HCT116 (cell line): ENCODE measurements around the gene TFPT. TPM values are rescaled to one million over a fixed set of nuclear protein-coding genes. Genes with fewer than 3 reads are reported as not detected.

ENCODE experiments used
- ATAC-seq: fragments of 200-7000 bp; cut with Tn5 transposase; 2 replicates; pipeline ENCODE4 v1.9.1; 2020; ENCODE audit warnings: mild to moderate bottlenecking, moderate library complexity
- BruUV-seq: library from RNA; stranded (reverse); fragments of 400-500 nt; replicated peaks from 2 replicates; lab custom pipeline; 2021; lab: Mats Ljungman, UMichigan
- CTCF ChIA-PET: fragments of 300-600 bp; sonication (Branson Sonifier 250); formaldehyde crosslinking; loops from one replicate; lab custom pipeline; 2021; ENCODE audit warnings: antibody characterized with exemption; lab: Charles Lee
- POLR2A ChIA-PET: fragments of 300-600, 350-600 bp; sonication (Branson Sonifier 250); formaldehyde crosslinking; loops from one replicate; lab custom pipeline; 2021; ENCODE audit warnings: antibody characterized with exemption; lab: Charles Lee
- RAD21 ChIA-PET, 2 experiments: fragments of 300-600 bp; sonication (Branson Sonifier 250); formaldehyde crosslinking; loops; one replicate each; lab custom pipeline; 2023; ENCODE audit warnings: low total read pairs in 2 of 2; ENCODE audit not compliant: uncharacterized antibody in 2 of 2, unreplicated experiment in 2 of 2, low non-redundant PET in 1 of 2; lab: Charles Lee
- DNase-seq: peaks from one replicate; pipeline ENCODE4 v3.0.0-alpha.2; 2010; ENCODE audit warnings: low read depth, low spot score
- H2AFZ ChIP-seq: fragments of 200-600 bp; shearing (Covaris generic), sonication (generic); 2 replicates; pipeline ENCODE4 v1.6.1; 2017; ENCODE audit warnings: low read depth, mixed run types, mixed read lengths, antibody characterized with exemption, low read length; ENCODE audit not compliant: poor library complexity, severe bottlenecking
- H3K27ac ChIP-seq: 2 replicates; pipeline ENCODE4 v1.5.1; 2012; ENCODE audit warnings: low read depth, low read length
- H3K27me3 ChIP-seq: fragments of 200-600 bp; sonication (generic); 2 replicates; pipeline ENCODE4 v1.6.1; 2016; ENCODE audit warnings: mixed run types, low read length, mixed read lengths; ENCODE audit not compliant: insufficient read depth
- H3K36me3 ChIP-seq, 2 experiments: fragments of 200-500 bp in 1 of 2; fragments of 200-600 bp in 1 of 2; sonication (Bioruptor generic) in 1 of 2; sonication (generic) in 1 of 2; 2 replicates each; pipeline versions ENCODE4 v1.5.1 to v1.6.1; 2014 to 2016; ENCODE audit warnings: low read length in 2 of 2, inconsistent platforms in 1 of 2, mixed read lengths in 1 of 2, mixed run types in 1 of 2; ENCODE audit not compliant: insufficient read depth in 2 of 2, control insufficient read depth in 1 of 2
- H3K4me1 ChIP-seq, 2 experiments: fragments of 200-600 bp in 1 of 2; sonication (generic) in 1 of 2; 2 replicates each; pipeline versions ENCODE4 v1.5.1 to v1.6.1; 2012 to 2017; ENCODE audit warnings: low read length in 2 of 2, inconsistent platforms in 1 of 2, mild to moderate bottlenecking in 1 of 2, mixed read lengths in 1 of 2, mixed run types in 1 of 2, moderate library complexity in 1 of 2; ENCODE audit not compliant: insufficient read depth in 2 of 2, control insufficient read depth in 1 of 2
- H3K4me2 ChIP-seq: fragments of 200-600 bp; sonication (generic); 2 replicates; pipeline ENCODE4 v1.6.1; 2017; ENCODE audit warnings: mixed run types, low read length, mixed read lengths
- H3K4me3 ChIP-seq, 2 experiments: fragments of 200-600 bp in 1 of 2; sonication (generic) in 1 of 2; replicated peaks in 1 of 2; 2 replicates each; pipeline ENCODE4 v1.5.1; 2011 to 2016; ENCODE audit warnings: low read length in 2 of 2, control low read depth in 1 of 2, low read depth in 1 of 2, mild to moderate bottlenecking in 1 of 2, mixed read lengths in 1 of 2, mixed run types in 1 of 2
- H3K79me2 ChIP-seq: fragments of 200-600 bp; sonication (generic); 2 replicates; pipeline ENCODE4 v1.6.1; 2017; ENCODE audit warnings: mild to moderate bottlenecking, mixed run types, low read length, moderate library complexity, mixed read lengths; ENCODE audit not compliant: insufficient read depth
- H3K9ac ChIP-seq: fragments of 200-600 bp; sonication (generic); 2 replicates; pipeline ENCODE4 v1.6.1; 2016; ENCODE audit warnings: low read length, mixed read lengths
- H3K9me2 ChIP-seq: fragments of 200-600 bp; sonication (generic), shearing (Covaris generic); 2 replicates; pipeline ENCODE4 v1.6.1; 2017; ENCODE audit warnings: mixed run types, mild to moderate bottlenecking, moderate library complexity; ENCODE audit not compliant: insufficient read depth
- H3K9me3 ChIP-seq, 2 experiments: fragments of 200-500 bp in 1 of 2; fragments of 200-600 bp in 1 of 2; sonication (Bioruptor generic) in 1 of 2; sonication (generic) in 1 of 2; 2 replicates each; pipeline ENCODE4 v1.6.1; 2014 to 2017; ENCODE audit warnings: low read length in 2 of 2, mixed read lengths in 2 of 2, inconsistent platforms in 1 of 2, low read depth in 1 of 2, mild to moderate bottlenecking in 1 of 2, mixed run types in 1 of 2, moderate library complexity in 1 of 2; ENCODE audit not compliant: control insufficient read depth in 1 of 2, insufficient read depth in 1 of 2
- H4K20me1 ChIP-seq: fragments of 200-600 bp; sonication (generic), shearing (Covaris generic); 2 replicates; pipeline ENCODE4 v1.6.1; 2017; ENCODE audit warnings: mixed run types, mild to moderate bottlenecking, moderate library complexity; ENCODE audit not compliant: insufficient read depth
- ATF3 ChIP-seq: IDR thresholded peaks from 2 replicates; pipeline ENCODE4 v1.6.1; 2012
- CBX3 ChIP-seq: IDR thresholded peaks from 2 replicates; pipeline ENCODE4 v1.6.1; 2012; ENCODE audit warnings: low read depth
- CTCF ChIP-seq, 3 experiments: fragments of 200-600 bp in 1 of 3; sonication (generic) in 1 of 3; IDR thresholded peaks in 2 of 3; conservative IDR thresholded peaks in 1 of 3; 2 replicates each; pipeline ENCODE4 v1.5.1; 2012 to 2017; ENCODE audit warnings: low read depth in 2 of 3, low read length in 2 of 3, antibody characterized with exemption in 1 of 3, borderline replicate concordance in 1 of 3, control low read depth in 1 of 3, mild to moderate bottlenecking in 1 of 3, mixed read lengths in 1 of 3, mixed run types in 1 of 3, moderate library complexity in 1 of 3; ENCODE audit not compliant: insufficient read depth in 1 of 3
- EGR1 ChIP-seq: IDR thresholded peaks from 2 replicates; pipeline ENCODE4 v1.6.1; 2012; ENCODE audit warnings: low read depth
- EZH2phosphoT487 ChIP-seq: fragments of 200-600 bp; IDR thresholded peaks from 2 replicates; pipeline ENCODE4 v1.6.1; 2018; ENCODE audit warnings: antibody characterized with exemption, borderline replicate concordance
- POLR2A ChIP-seq: IDR thresholded peaks from 2 replicates; pipeline ENCODE4 v1.7.0; 2011; ENCODE audit warnings: borderline replicate concordance; ENCODE audit not compliant: insufficient read depth, insufficient read length; ENCODE audit errors: extremely low read depth
- POLR2AphosphoS5 ChIP-seq: IDR thresholded peaks from 2 replicates; pipeline ENCODE4 v1.6.1; 2011; ENCODE audit warnings: mild to moderate bottlenecking, low read depth, low read length, moderate library complexity
- SRF ChIP-seq: IDR thresholded peaks from 2 replicates; pipeline ENCODE4 v1.6.1; 2012; ENCODE audit warnings: low read depth
- intact Hi-C: fragments of 100-400 bp; cut with micrococcal nuclease; formaldehyde crosslinking; loops from 2 replicates; pipeline ENCODE4 v1.10.0; 2022
- total RNA-seq: library from RNA; stranded (reverse); gene quantifications from one replicate; pipeline ENCODE4 v1.2.1, GENCODE V29; 2021; ENCODE audit not compliant: unreplicated experiment

The TFPT gene
- total RNA-seq, 1 experiment from 2014 or later: 7.1 TPM

GRCh38 chr19:54128796-54129616 is 13.5 kb upstream of the TFPT start:
- intact Hi-C loops: no loop called here
- H3K27ac ChIP-seq: no peak overlapping the region
- H3K79me2 ChIP-seq: no peaks in the 10 kb centered on the region
- no peak overlapping the region for H3K4me2 ChIP-seq
- H3K9ac ChIP-seq: no peak overlapping the region
- no peaks in the 10 kb centered on the region for H3K9me3 ChIP-seq
- no peaks in the 10 kb centered on the region for H3K9me2 ChIP-seq
- ChIA-PET CTCF (no interaction called here), POLR2A (no interaction called here), RAD21 (no interaction called here)
- no peak overlapping the region for H2AFZ ChIP-seq
- H3K4me1 ChIP-seq: peaks cover 5 to 6% of the 10 kb centered on the region in 2 experiments; a peak in 2 of 4 replicates
- no peaks in the 10 kb centered on the region for H4K20me1 ChIP-seq
- ATAC-seq (no peak), DNase-seq (no peak)
- H3K36me3 ChIP-seq: peaks cover 22 to 35% of the 10 kb centered on the region in 2 experiments; a peak in 3 of 4 replicates
- no TSS peak for BruUV-seq
- H3K4me3 ChIP-seq: no peak overlapping the region
- no peaks in the 10 kb centered on the region for H3K27me3 ChIP-seq
- TF ChIP-seq EZH2phosphoT487: no peak
- TF ChIP-seq CBX3: no peak
- TF ChIP-seq POLR2A: no peak
- no peak for TF ChIP-seq EGR1
- no peak for TF ChIP-seq ATF3
- no peak for TF ChIP-seq POLR2AphosphoS5
- no peak for TF ChIP-seq CTCF (IDR thresholded peaks at IDR 0.05 in 2 of 3, conservative IDR thresholded peaks at IDR 0.05 in 1 of 3; ENCODE audit: borderline replicate concordance in 1 of 3, insufficient read depth in 1 of 3, low read depth in 2 of 3, low read length in 2 of 3)
- no peak for TF ChIP-seq SRF
